Esophagus muscularis mucosa (tissue), 3 donors: ENCODE results near the gene LRMDA.

Experiments used
- POLR2A ChIP-seq: fragments of 450-650 bp; IDR thresholded peaks from one replicate; pipeline ENCODE4 v1.6.1; 2017; ENCODE audit warnings: antibody characterized with exemption, moderate library complexity, mild to moderate bottlenecking, low read depth
- TF ChIP-seq, protein P1 (sequence below), 3 experiments: fragments of 200-600 bp in 2 of 3; fragments of 450-650 bp in 1 of 3; sonication (generic) in 2 of 3; IDR thresholded peaks; one replicate each; pipeline ENCODE4 v1.5.1; 2017 to 2019; ENCODE audit warnings: antibody characterized with exemption in 3 of 3, mild to moderate bottlenecking in 2 of 3, moderate library complexity in 1 of 3

GRCh38 chr10:76327441-76327840 is 896.0 kb downstream of the LRMDA start:
- TF ChIP-seq, protein P1, sequence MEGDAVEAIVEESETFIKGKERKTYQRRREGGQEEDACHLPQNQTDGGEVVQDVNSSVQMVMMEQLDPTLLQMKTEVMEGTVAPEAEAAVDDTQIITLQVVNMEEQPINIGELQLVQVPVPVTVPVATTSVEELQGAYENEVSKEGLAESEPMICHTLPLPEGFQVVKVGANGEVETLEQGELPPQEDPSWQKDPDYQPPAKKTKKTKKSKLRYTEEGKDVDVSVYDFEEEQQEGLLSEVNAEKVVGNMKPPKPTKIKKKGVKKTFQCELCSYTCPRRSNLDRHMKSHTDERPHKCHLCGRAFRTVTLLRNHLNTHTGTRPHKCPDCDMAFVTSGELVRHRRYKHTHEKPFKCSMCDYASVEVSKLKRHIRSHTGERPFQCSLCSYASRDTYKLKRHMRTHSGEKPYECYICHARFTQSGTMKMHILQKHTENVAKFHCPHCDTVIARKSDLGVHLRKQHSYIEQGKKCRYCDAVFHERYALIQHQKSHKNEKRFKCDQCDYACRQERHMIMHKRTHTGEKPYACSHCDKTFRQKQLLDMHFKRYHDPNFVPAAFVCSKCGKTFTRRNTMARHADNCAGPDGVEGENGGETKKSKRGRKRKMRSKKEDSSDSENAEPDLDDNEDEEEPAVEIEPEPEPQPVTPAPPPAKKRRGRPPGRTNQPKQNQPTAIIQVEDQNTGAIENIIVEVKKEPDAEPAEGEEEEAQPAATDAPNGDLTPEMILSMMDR (IDR thresholded peaks at IDR 0.05), result no peak
- TF ChIP-seq POLR2A, result no peak
